ENCODE measurements around the gene TAC3.
"Not testable (repeated sequence)": the region's sequence is repeated elsewhere in the genome, so short reads cannot be mapped to it uniquely, and the experiment has no call there.

- not testable (repeated sequence) for TF ChIP-seq CTCF (IDR thresholded peaks at IDR 0.05; ENCODE audit: insufficient read depth, low read length, poor library complexity, severe bottlenecking); EZH2phosphoT487 (conservative IDR thresholded peaks at IDR 0.05; ENCODE audit: low read length)
These were observed 36.8 kb upstream of the TAC3 start for GRCh38 chr12:57053146-57053545.
